ENCODE results near the gene OPCML.

GRCh38 chr11:132784441-132784840, 747.9 kb downstream of the OPCML start:
- TF ChIP-seq CTCF (IDR thresholded peaks at IDR 0.05) (no peak), POLR2A (IDR thresholded peaks at IDR 0.05) (no peak), EP300 (IDR thresholded peaks at IDR 0.05; ENCODE audit: low read depth) (no peak)

Data from transverse colon (tissue), 3 donors.